ACC112 (cell line): ENCODE measurements around the gene HPSE2.

Experiments
- H2AFZ ChIP-seq: fragments of 200-600 bp; sonication (generic); one replicate; pipeline ENCODE4 v1.6.0; 2017; ENCODE audit warnings: antibody characterized with exemption, low read length; ENCODE audit not compliant: unreplicated experiment
- H3K27ac ChIP-seq: fragments of 200-600 bp; sonication (generic); 2 replicates; pipeline ENCODE4 v1.5.1; 2014; ENCODE audit warnings: low read depth, mild to moderate bottlenecking, antibody characterized with exemption, low read length, moderate library complexity
- H3K27me3 ChIP-seq: fragments of 200-600 bp; sonication (generic); 2 replicates; pipeline ENCODE4 v1.6.1; 2014; ENCODE audit warnings: mild to moderate bottlenecking, antibody characterized with exemption, low read length, moderate library complexity, mixed read lengths; ENCODE audit not compliant: insufficient read depth
- H3K36me3 ChIP-seq: fragments of 200-600 bp; sonication (generic); 2 replicates; pipeline ENCODE4 v1.6.1; 2016; ENCODE audit warnings: mild to moderate bottlenecking, antibody characterized with exemption, low read length, moderate library complexity, mixed read lengths; ENCODE audit not compliant: insufficient read depth
- H3K4me1 ChIP-seq: fragments of 200-600 bp; sonication (generic); one replicate; pipeline ENCODE4 v1.6.1; 2016; ENCODE audit warnings: low read length, mixed read lengths; ENCODE audit not compliant: insufficient read depth, unreplicated experiment, control insufficient read depth
- H3K4me3 ChIP-seq: fragments of 200-600 bp; sonication (generic); 2 replicates; pipeline ENCODE4 v1.5.1; 2014; ENCODE audit warnings: mild to moderate bottlenecking, low read depth, low read length
- H3K79me2 ChIP-seq: fragments of 200-600 bp; sonication (generic); one replicate; pipeline ENCODE4 v1.6.0; 2016; ENCODE audit warnings: low read length; ENCODE audit not compliant: control insufficient read depth, unreplicated experiment, insufficient read depth

HPSE2 gene

GRCh38 chr10:98664329-98665042 lies 571.2 kb downstream of the HPSE2 start:
- Histone ChIP-seq H3K4me3 (no peak overlapping the region), H3K4me1 (no peaks in the 10 kb centered on the region), H3K79me2 (no peaks in the 10 kb centered on the region), H3K36me3 (no peaks in the 10 kb centered on the region), H3K27ac (no peak overlapping the region), H3K27me3 (no peaks in the 10 kb centered on the region), H2AFZ (no peak overlapping the region)

GRCh38 chr10:98659951-98660350 lies 575.7 kb downstream of the HPSE2 start:
- Histone ChIP-seq H3K36me3 (no peaks in the 10 kb centered on the region), H3K4me1 (no peaks in the 10 kb centered on the region), H3K4me3 (no peak overlapping the region), H2AFZ (no peak overlapping the region), H3K79me2 (no peaks in the 10 kb centered on the region), H3K27me3 (no peaks in the 10 kb centered on the region), H3K27ac (no peak overlapping the region)

GRCh38 chr10:98655492-98655891 lies 580.2 kb downstream of the HPSE2 start:
- no peaks in the 10 kb centered on the region for H3K4me1 ChIP-seq
- no peaks in the 10 kb centered on the region for H3K79me2 ChIP-seq
- no peaks in the 10 kb centered on the region for H3K36me3 ChIP-seq
- no peaks in the 10 kb centered on the region for H3K27me3 ChIP-seq
- no peak overlapping the region for H2AFZ ChIP-seq
- H3K27ac ChIP-seq, result no peak overlapping the region
- no peak overlapping the region for H3K4me3 ChIP-seq

- Histone ChIP-seq H3K36me3 (no peaks in the 10 kb centered on the region), H3K79me2 (no peaks in the 10 kb centered on the region), H3K4me3 (no peak overlapping the region), H3K27me3 (no peaks in the 10 kb centered on the region), H3K27ac (no peak overlapping the region), H2AFZ (no peak overlapping the region), H3K4me1 (no peaks in the 10 kb centered on the region)
These were observed 586.5 kb downstream of the HPSE2 start for GRCh38 chr10:98649170-98649569.

GRCh38 chr10:98646998-98647917 lies 588.4 kb downstream of the HPSE2 start:
- no peaks in the 10 kb centered on the region for H3K36me3 ChIP-seq
- H3K4me3 ChIP-seq, result no peak overlapping the region
- no peaks in the 10 kb centered on the region for H3K79me2 ChIP-seq
- no peak overlapping the region for H2AFZ ChIP-seq
- H3K27me3 ChIP-seq, result no peaks in the 10 kb centered on the region
- H3K4me1 ChIP-seq, result no peaks in the 10 kb centered on the region
- no peak overlapping the region for H3K27ac ChIP-seq

GRCh38 chr10:98644466-98644865 lies 591.2 kb downstream of the HPSE2 start:
- H3K79me2 ChIP-seq, result no peaks in the 10 kb centered on the region
- H2AFZ ChIP-seq, result no peak overlapping the region
- no peaks in the 10 kb centered on the region for H3K4me1 ChIP-seq
- no peak overlapping the region for H3K27ac ChIP-seq
- H3K4me3 ChIP-seq, result no peak overlapping the region
- H3K27me3 ChIP-seq, result no peaks in the 10 kb centered on the region
- H3K36me3 ChIP-seq, result no peaks in the 10 kb centered on the region

GRCh38 chr10:98642281-98642680 lies 593.4 kb downstream of the HPSE2 start:
- Histone ChIP-seq H3K4me1 (no peaks in the 10 kb centered on the region), H3K27ac (no peak overlapping the region), H3K27me3 (no peaks in the 10 kb centered on the region), H3K4me3 (no peak overlapping the region), H2AFZ (no peak overlapping the region), H3K36me3 (no peaks in the 10 kb centered on the region), H3K79me2 (no peaks in the 10 kb centered on the region)

- H3K4me3 ChIP-seq, result no peak overlapping the region
- no peak overlapping the region for H3K27ac ChIP-seq
- no peak overlapping the region for H2AFZ ChIP-seq
- H3K4me1 ChIP-seq, result no peaks in the 10 kb centered on the region
- no peaks in the 10 kb centered on the region for H3K79me2 ChIP-seq
- no peaks in the 10 kb centered on the region for H3K36me3 ChIP-seq
- H3K27me3 ChIP-seq, result no peaks in the 10 kb centered on the region
These were observed 596.7 kb downstream of the HPSE2 start for GRCh38 chr10:98638920-98639319.

- no peaks in the 10 kb centered on the region for H3K4me1 ChIP-seq
- H2AFZ ChIP-seq, result no peak overlapping the region
- H3K27ac ChIP-seq, result no peak overlapping the region
- H3K36me3 ChIP-seq, result no peaks in the 10 kb centered on the region
- H3K79me2 ChIP-seq, result no peaks in the 10 kb centered on the region
- no peaks in the 10 kb centered on the region for H3K27me3 ChIP-seq
- H3K4me3 ChIP-seq, result no peak overlapping the region
These were observed 598.7 kb downstream of the HPSE2 start for GRCh38 chr10:98636921-98637329.

- H3K36me3 ChIP-seq, result no peaks in the 10 kb centered on the region
- H3K27ac ChIP-seq, result no peak overlapping the region
- no peaks in the 10 kb centered on the region for H3K79me2 ChIP-seq
- no peak overlapping the region for H3K4me3 ChIP-seq
- H2AFZ ChIP-seq, result no peak overlapping the region
- no peaks in the 10 kb centered on the region for H3K4me1 ChIP-seq
- H3K27me3 ChIP-seq, result no peaks in the 10 kb centered on the region
These were observed 603.0 kb downstream of the HPSE2 start for GRCh38 chr10:98632456-98633150.
